ENCODE results near the gene CCT3.

CCT3 gene

DNA sequence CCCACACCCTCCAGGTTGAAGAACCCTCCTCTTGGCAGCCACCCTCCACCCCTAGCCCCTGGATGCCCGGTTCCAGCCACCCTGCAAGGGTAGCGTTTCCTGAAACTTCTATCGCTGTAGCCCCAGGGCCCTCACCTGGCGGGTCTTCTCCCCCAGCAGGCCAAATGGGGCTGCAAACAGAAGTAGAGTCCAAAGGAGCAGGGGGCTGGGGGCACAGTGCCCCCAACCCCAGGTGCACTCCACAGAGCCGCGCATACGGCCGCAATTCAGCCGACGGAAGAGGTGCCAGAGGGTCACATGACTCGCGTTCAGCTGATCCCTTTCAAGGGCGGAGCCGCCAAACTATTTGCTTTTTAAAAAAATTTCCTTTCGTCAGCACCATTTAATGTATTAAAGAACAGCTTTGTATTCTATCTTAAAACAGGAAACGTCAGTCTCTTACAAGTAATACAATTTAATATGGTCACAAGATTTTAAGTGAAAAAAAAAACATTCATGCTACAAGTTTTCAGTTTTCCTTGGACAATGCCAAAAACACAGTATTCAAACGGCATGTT, 42.6 kb downstream of the CCT3 start, which contains the start of gene GLMP:
Gene GLMP (minus strand): TSS at position 289 of the 557 bp plus-strand sequence. CDS start 34 bp downstream, at position 255.
- no peaks in the 10 kb centered on the region for H3K9me3 ChIP-seq
- peak within 1 kb of the TSS; percentile 64 for H3K27ac ChIP-seq
- peaks cover 27 to 33% of the 10 kb centered on the region in 2 experiments for H3K4me1 ChIP-seq (ENCODE audit: control insufficient read depth in 1 of 2, insufficient read depth in 1 of 2, low read depth in 1 of 2, low read length in 1 of 2)
- H3K4me3 ChIP-seq (ENCODE audit: low read depth in 1 of 2, low read length in 1 of 2): peak within 1 kb of the TSS; percentile 73 to 78
- TF ChIP-seq, protein P1, sequence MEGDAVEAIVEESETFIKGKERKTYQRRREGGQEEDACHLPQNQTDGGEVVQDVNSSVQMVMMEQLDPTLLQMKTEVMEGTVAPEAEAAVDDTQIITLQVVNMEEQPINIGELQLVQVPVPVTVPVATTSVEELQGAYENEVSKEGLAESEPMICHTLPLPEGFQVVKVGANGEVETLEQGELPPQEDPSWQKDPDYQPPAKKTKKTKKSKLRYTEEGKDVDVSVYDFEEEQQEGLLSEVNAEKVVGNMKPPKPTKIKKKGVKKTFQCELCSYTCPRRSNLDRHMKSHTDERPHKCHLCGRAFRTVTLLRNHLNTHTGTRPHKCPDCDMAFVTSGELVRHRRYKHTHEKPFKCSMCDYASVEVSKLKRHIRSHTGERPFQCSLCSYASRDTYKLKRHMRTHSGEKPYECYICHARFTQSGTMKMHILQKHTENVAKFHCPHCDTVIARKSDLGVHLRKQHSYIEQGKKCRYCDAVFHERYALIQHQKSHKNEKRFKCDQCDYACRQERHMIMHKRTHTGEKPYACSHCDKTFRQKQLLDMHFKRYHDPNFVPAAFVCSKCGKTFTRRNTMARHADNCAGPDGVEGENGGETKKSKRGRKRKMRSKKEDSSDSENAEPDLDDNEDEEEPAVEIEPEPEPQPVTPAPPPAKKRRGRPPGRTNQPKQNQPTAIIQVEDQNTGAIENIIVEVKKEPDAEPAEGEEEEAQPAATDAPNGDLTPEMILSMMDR (IDR thresholded peaks at IDR 0.05): no peak
- no peaks in the 10 kb centered on the region for H3K27me3 ChIP-seq
- H3K36me3 ChIP-seq: peaks cover 31% of the 10 kb centered on the region

GRCh38 chr1:156293895-156294294, 44.2 kb downstream of the CCT3 start:
- no peaks in the 10 kb centered on the region for H3K27me3 ChIP-seq
- H3K4me1 ChIP-seq (ENCODE audit: control insufficient read depth in 1 of 2, insufficient read depth in 1 of 2, low read depth in 1 of 2, low read length in 1 of 2): peaks cover 27 to 33% of the 10 kb centered on the region in 2 experiments
- H3K27ac ChIP-seq: no peak overlapping the region
- TF ChIP-seq, protein P1 (IDR thresholded peaks at IDR 0.05): no peak
- no peaks in the 10 kb centered on the region for H3K9me3 ChIP-seq
- peaks cover 40% of the 10 kb centered on the region for H3K36me3 ChIP-seq
- H3K4me3 ChIP-seq (ENCODE audit: low read depth in 1 of 2, low read length in 1 of 2): no peak overlapping the region

DNA sequence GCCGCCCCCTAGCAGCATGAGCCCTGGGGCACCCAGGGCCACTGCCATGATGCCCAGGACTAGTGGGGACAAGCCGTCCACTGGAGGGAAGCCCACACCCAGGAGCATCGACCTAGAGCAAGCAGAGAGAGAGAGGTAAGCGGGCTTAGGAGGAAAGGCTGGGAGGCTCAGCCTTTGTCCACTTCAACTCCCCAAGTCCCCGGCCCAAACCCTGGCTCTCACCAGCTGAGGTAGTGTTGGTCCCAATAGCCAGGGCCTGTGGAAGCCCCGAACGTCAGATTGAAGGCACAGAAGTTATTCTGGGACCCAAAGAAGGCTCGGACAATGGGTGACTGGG, 45.0 kb downstream of the CCT3 start:
- Histone ChIP-seq H3K27ac (no peak overlapping the region), H3K4me1 (ENCODE audit: control insufficient read depth in 1 of 2, insufficient read depth in 1 of 2, low read depth in 1 of 2, low read length in 1 of 2) (peaks cover 27 to 33% of the 10 kb centered on the region in 2 experiments), H3K27me3 (no peaks in the 10 kb centered on the region), H3K36me3 (peaks cover 47% of the 10 kb centered on the region), H3K9me3 (no peaks in the 10 kb centered on the region), H3K4me3 (ENCODE audit: low read depth in 1 of 2, low read length in 1 of 2) (no peak overlapping the region)
- TF ChIP-seq, protein P1 (IDR thresholded peaks at IDR 0.05): no peak

DNA sequence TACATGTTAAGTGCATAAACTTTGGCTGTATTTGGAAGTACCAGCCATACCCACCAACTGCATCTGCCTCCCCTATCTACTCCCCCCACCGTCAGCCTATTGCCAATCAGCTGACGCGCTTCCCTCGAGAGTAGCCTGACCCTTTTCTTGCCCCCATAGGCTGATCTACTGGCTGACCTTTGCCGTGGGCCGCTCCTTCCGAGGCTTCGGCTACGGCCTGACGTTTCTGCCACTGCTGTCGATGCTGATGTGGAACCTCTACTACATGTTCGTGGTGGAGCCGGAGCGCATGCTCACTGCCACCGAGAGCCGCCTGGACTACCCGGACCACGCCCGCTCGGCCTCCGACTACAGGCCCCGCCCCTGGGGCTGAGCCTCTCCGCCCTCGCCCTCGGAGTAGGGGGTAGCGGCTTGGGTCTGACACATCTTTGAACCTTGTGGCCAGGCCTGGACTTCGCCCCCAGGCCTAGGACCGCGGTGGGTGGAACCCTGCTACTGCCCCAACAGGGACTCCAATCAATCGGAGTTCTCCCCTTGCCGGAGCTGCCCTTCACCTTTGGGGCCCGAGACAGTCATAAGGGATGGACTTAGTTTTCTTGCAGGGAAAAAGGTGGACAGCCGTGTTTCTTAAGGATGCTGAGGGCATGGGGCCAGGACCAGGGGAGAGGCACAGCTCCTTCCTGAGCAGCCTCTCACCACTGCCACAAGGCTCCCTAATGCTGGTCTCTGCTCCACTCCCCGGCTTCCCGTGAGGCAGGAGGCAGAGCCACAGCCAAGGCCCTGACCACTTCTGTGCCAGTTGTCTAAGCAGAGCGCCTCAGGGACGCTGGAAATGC, 46.6 kb downstream of the CCT3 start:
- H3K4me3 ChIP-seq (ENCODE audit: low read depth in 1 of 2, low read length in 1 of 2): peak overlapping the region; percentile 48 to 54
- H3K4me1 ChIP-seq (ENCODE audit: control insufficient read depth in 1 of 2, insufficient read depth in 1 of 2, low read depth in 1 of 2, low read length in 1 of 2): peaks cover 27 to 33% of the 10 kb centered on the region in 2 experiments
- H3K36me3 ChIP-seq: peaks cover 54% of the 10 kb centered on the region
- H3K9me3 ChIP-seq: no peaks in the 10 kb centered on the region
- no peaks in the 10 kb centered on the region for H3K27me3 ChIP-seq
- TF ChIP-seq, protein P1 (IDR thresholded peaks at IDR 0.05): no peak
- peak overlapping the region; percentile 57 for H3K27ac ChIP-seq

- Histone ChIP-seq H3K4me1 (ENCODE audit: control insufficient read depth in 1 of 2, insufficient read depth in 1 of 2, low read depth in 1 of 2, low read length in 1 of 2) (peaks cover 23 to 26% of the 10 kb centered on the region in 2 experiments), H3K27ac (no peak overlapping the region), H3K36me3 (peaks cover 65% of the 10 kb centered on the region), H3K27me3 (no peaks in the 10 kb centered on the region), H3K9me3 (no peaks in the 10 kb centered on the region), H3K4me3 (ENCODE audit: low read depth in 1 of 2, low read length in 1 of 2) (no peak overlapping the region)
- TF ChIP-seq, protein P1 (IDR thresholded peaks at IDR 0.05): no peak
These were observed 48.2 kb downstream of the CCT3 start for GRCh38 chr1:156289857-156290256.
